Sigmoid colon (tissue), 4 donors: ENCODE measurements around the gene WASF3.

ENCODE experiments used
- POLR2A ChIP-seq, 2 donors: fragments of 450-650 bp; IDR thresholded peaks; one replicate each; pipeline ENCODE4 v1.6.1; 2016; ENCODE audit warnings: antibody characterized with exemption in 2 of 2, mild to moderate bottlenecking in 2 of 2, moderate library complexity in 2 of 2
- POLR2AphosphoS5 ChIP-seq, 4 donors: sonication (generic); formaldehyde crosslinking; IDR thresholded peaks; one replicate each; pipeline ENCODE4 v1.6.1; 2017; ENCODE audit warnings: antibody characterized with exemption in 4 of 4
- TF ChIP-seq, protein P1 (sequence below), 4 experiments: fragments of 450-650 bp in 3 of 4; fragments of 200-600 bp in 1 of 4; IDR thresholded peaks; one replicate each; pipeline ENCODE4 v1.5.1; 2016 to 2019; ENCODE audit warnings: antibody characterized with exemption in 4 of 4, mild to moderate bottlenecking in 3 of 4, moderate library complexity in 2 of 4

DNA sequence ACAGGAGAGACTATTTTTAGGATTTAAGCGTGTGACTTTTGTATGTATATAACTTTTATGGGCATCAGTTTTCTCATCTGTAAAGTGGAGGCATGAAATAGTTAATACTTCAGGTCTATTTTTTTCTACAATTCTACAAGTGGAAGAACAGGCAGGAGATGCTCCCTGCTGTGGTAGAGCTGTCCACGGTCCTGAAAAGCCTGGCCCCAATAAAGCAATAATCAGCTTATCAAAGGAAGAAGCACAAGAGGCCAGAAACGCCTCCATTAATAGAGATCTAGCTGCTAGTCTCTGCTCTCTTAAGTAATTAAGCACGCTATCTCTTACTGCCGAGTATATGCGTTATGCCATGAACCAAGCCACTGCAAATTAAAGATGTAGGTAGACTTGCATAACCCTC is 28.0 kb upstream of the WASF3 start:
- TF ChIP-seq, protein P1, sequence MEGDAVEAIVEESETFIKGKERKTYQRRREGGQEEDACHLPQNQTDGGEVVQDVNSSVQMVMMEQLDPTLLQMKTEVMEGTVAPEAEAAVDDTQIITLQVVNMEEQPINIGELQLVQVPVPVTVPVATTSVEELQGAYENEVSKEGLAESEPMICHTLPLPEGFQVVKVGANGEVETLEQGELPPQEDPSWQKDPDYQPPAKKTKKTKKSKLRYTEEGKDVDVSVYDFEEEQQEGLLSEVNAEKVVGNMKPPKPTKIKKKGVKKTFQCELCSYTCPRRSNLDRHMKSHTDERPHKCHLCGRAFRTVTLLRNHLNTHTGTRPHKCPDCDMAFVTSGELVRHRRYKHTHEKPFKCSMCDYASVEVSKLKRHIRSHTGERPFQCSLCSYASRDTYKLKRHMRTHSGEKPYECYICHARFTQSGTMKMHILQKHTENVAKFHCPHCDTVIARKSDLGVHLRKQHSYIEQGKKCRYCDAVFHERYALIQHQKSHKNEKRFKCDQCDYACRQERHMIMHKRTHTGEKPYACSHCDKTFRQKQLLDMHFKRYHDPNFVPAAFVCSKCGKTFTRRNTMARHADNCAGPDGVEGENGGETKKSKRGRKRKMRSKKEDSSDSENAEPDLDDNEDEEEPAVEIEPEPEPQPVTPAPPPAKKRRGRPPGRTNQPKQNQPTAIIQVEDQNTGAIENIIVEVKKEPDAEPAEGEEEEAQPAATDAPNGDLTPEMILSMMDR (IDR thresholded peaks at IDR 0.05) = no peak
- TF ChIP-seq POLR2AphosphoS5 (IDR thresholded peaks at IDR 0.05) (no peak), POLR2A (IDR thresholded peaks at IDR 0.05) (no peak)
